ENCODE data around the gene ACVR1C. TPM values are rescaled to one million over a fixed set of nuclear protein-coding genes. Genes with fewer than 3 reads are reported as not detected.
A peak's percentile ranks its signal among the peaks of the same experiment; 100 is the strongest.

Gene ACVR1C
- total RNA-seq, 6 donors from 2014 or later = under 0.01 to 2.6 (median 0.54) TPM; not detected in 1

- WGBS, 2 donors = 58 to 100% methylated on average over 1 to 3 of the region's 3 CpGs
- DNase-seq (peak in 1 of 2 donors; percentile 70), ATAC-seq (ENCODE audit: low FRiP score in 2 of 2) (peak; percentile 51 to 79)
- Histone ChIP-seq H3K36me3 (no peaks in the 10 kb centered on the region), H3K9me3 (no peaks in the 10 kb centered on the region), H3K27me3 (no peaks in the 10 kb centered on the region), H3K27ac (no peak overlapping the region), H3K4me1 (no peaks in the 10 kb centered on the region), H3K4me3 (no peak overlapping the region)
- TF ChIP-seq POLR2AphosphoS5 (IDR thresholded peaks at IDR 0.05) (no peak), POLR2A (IDR thresholded peaks at IDR 0.05) (peak in 1 of 4 donors; percentile 19)
Observed at GRCh38 chr2:157480182-157480961, 148.3 kb downstream of the ACVR1C start.

- Histone ChIP-seq H3K27ac (no peak overlapping the region), H3K4me3 (no peak overlapping the region), H3K9me3 (no peaks in the 10 kb centered on the region), H3K36me3 (no peaks in the 10 kb centered on the region), H3K27me3 (no peaks in the 10 kb centered on the region), H3K4me1 (no peaks in the 10 kb centered on the region)
- ATAC-seq (ENCODE audit: low FRiP score in 2 of 2) (peak in 1 of 2 donors; percentile 49), DNase-seq (no peak)
- TF ChIP-seq CTCF (IDR thresholded peaks at IDR 0.05) = no peak
- TF ChIP-seq POLR2AphosphoS5 (IDR thresholded peaks at IDR 0.05) = no peak
- TF ChIP-seq POLR2A (IDR thresholded peaks at IDR 0.05) = no peak
- no peak for TF ChIP-seq EP300 (IDR thresholded peaks at IDR 0.05)
- WGBS, 2 donors = 82 to 87% methylated on average over 7 of the region's 7 CpGs
Observed at GRCh38 chr2:157479081-157480027, 149.3 kb downstream of the ACVR1C start.

GRCh38 chr2:157477919-157478318 is 150.7 kb downstream of the ACVR1C start:
- H3K9me3 ChIP-seq = no peaks in the 10 kb centered on the region
- H3K36me3 ChIP-seq = no peaks in the 10 kb centered on the region
- no peak overlapping the region for H3K4me3 ChIP-seq
- DNase-seq (no peak), ATAC-seq (ENCODE audit: low FRiP score in 2 of 2) (no peak)
- no peaks in the 10 kb centered on the region for H3K27me3 ChIP-seq
- TF ChIP-seq POLR2A (IDR thresholded peaks at IDR 0.05) = no peak
- no peak for TF ChIP-seq POLR2AphosphoS5 (IDR thresholded peaks at IDR 0.05)
- TF ChIP-seq EP300 (IDR thresholded peaks at IDR 0.05) = no peak
- TF ChIP-seq CTCF (IDR thresholded peaks at IDR 0.05) = no peak
- H3K27ac ChIP-seq = no peak overlapping the region
- no peaks in the 10 kb centered on the region for H3K4me1 ChIP-seq

GRCh38 chr2:157476953-157477709 is 151.5 kb downstream of the ACVR1C start:
- no peak overlapping the region for H3K4me3 ChIP-seq
- TF ChIP-seq POLR2AphosphoS5 (IDR thresholded peaks at IDR 0.05) (no peak), EP300 (IDR thresholded peaks at IDR 0.05) (no peak), POLR2A (IDR thresholded peaks at IDR 0.05) (no peak)
- no peaks in the 10 kb centered on the region for H3K27me3 ChIP-seq
- ATAC-seq (ENCODE audit: low FRiP score in 2 of 2) (no peak), DNase-seq (no peak)
- no peaks in the 10 kb centered on the region for H3K9me3 ChIP-seq
- no peaks in the 10 kb centered on the region for H3K4me1 ChIP-seq
- no peak overlapping the region for H3K27ac ChIP-seq
- no peaks in the 10 kb centered on the region for H3K36me3 ChIP-seq

Other genes with a start within 250 kb of the ACVR1C start
- gene CYTIP, start 184.8 kb downstream of the ACVR1C start, total RNA-seq = 10 to 100 TPM; 23.1 to 47.1 (median 28.5) TPM
- 10 to 100 TPM; 16.4 to 38.8 (median 25.8) TPM for gene ACVR1, start 247.5 kb upstream of the ACVR1C start, total RNA-seq